ENCODE measurements around the gene TBC1D21. TPM values are rescaled to one million over a fixed set of nuclear protein-coding genes. Genes with fewer than 3 reads are reported as not detected.
A peak's percentile ranks its signal among the peaks of the same experiment; 100 is the strongest.

The TBC1D21 gene
- total RNA-seq, 6 donors from 2014 or later, result not detected

- 51 to 89% methylated on average over 1 to 3 of the region's 3 CpGs for WGBS, 2 donors
- Histone ChIP-seq H3K36me3 (no peaks in the 10 kb centered on the region), H3K27ac (no peak overlapping the region), H3K9me3 (no peaks in the 10 kb centered on the region), H3K4me3 (no peak overlapping the region), H3K4me1 (no peaks in the 10 kb centered on the region), H3K27me3 (no peaks in the 10 kb centered on the region)
- TF ChIP-seq POLR2A (IDR thresholded peaks at IDR 0.05) (no peak), EP300 (IDR thresholded peaks at IDR 0.05) (no peak), POLR2AphosphoS5 (IDR thresholded peaks at IDR 0.05) (no peak)
- ATAC-seq (ENCODE audit: low FRiP score in 2 of 2) (no peak), DNase-seq (no peak)
Measured at GRCh38 chr15:73884159-73884558, 10.8 kb downstream of the TBC1D21 start.

GRCh38 chr15:73885954-73886700 is 12.8 kb downstream of the TBC1D21 start:
- ATAC-seq (ENCODE audit: low FRiP score in 2 of 2) (no peak), DNase-seq (no peak)
- no peaks in the 10 kb centered on the region for H3K9me3 ChIP-seq
- H3K27ac ChIP-seq, result no peak overlapping the region
- no peaks in the 10 kb centered on the region for H3K36me3 ChIP-seq
- no peaks in the 10 kb centered on the region for H3K27me3 ChIP-seq
- no peak for TF ChIP-seq POLR2AphosphoS5 (IDR thresholded peaks at IDR 0.05)
- no peak for TF ChIP-seq CTCF (IDR thresholded peaks at IDR 0.05)
- no peak for TF ChIP-seq EP300 (IDR thresholded peaks at IDR 0.05)
- TF ChIP-seq POLR2A (IDR thresholded peaks at IDR 0.05), result no peak
- WGBS, 2 donors, result 77 to 88% methylated on average over 3 to 9 of the region's 9 CpGs
- no peaks in the 10 kb centered on the region for H3K4me1 ChIP-seq
- no peak overlapping the region for H3K4me3 ChIP-seq

- Histone ChIP-seq H3K27ac (no peak overlapping the region), H3K9me3 (no peaks in the 10 kb centered on the region), H3K4me3 (no peak overlapping the region), H3K4me1 (no peaks in the 10 kb centered on the region), H3K27me3 (no peaks in the 10 kb centered on the region), H3K36me3 (no peaks in the 10 kb centered on the region)
- no peak for ATAC-seq (ENCODE audit: low FRiP score in 2 of 2)
- DNase-seq, result peak in 1 of 2 donors; percentile 24
- TF ChIP-seq EP300 (IDR thresholded peaks at IDR 0.05) (no peak), CTCF (IDR thresholded peaks at IDR 0.05) (no peak), POLR2A (IDR thresholded peaks at IDR 0.05) (no peak), POLR2AphosphoS5 (IDR thresholded peaks at IDR 0.05) (no peak)
- 82 to 90% methylated on average over 2 to 5 of the region's 5 CpGs for WGBS, 2 donors
Measured at GRCh38 chr15:73886717-73887345, 13.5 kb downstream of the TBC1D21 start.

GRCh38 chr15:73887481-73887880 is 14.1 kb downstream of the TBC1D21 start:
- Histone ChIP-seq H3K36me3 (no peaks in the 10 kb centered on the region), H3K27me3 (no peaks in the 10 kb centered on the region), H3K9me3 (peaks cover 0 to 4% (median 0%) of the 10 kb centered on the region in 4 donors), H3K4me1 (no peaks in the 10 kb centered on the region), H3K4me3 (no peak overlapping the region), H3K27ac (no peak overlapping the region)
- ATAC-seq (ENCODE audit: low FRiP score in 2 of 2), result no peak
- 65 to 74% methylated on average over 3 to 7 of the region's 7 CpGs for WGBS, 2 donors
- TF ChIP-seq POLR2A (IDR thresholded peaks at IDR 0.05) (no peak), POLR2AphosphoS5 (IDR thresholded peaks at IDR 0.05) (no peak), EP300 (IDR thresholded peaks at IDR 0.05) (no peak), CTCF (IDR thresholded peaks at IDR 0.05) (no peak)
- DNase-seq, result peak in 1 of 2 donors; percentile 31

- no peak for ATAC-seq (ENCODE audit: low FRiP score in 2 of 2)
- WGBS, 2 donors, result 69 to 78% methylated on average over 10 of the region's 10 CpGs
- H3K4me1 ChIP-seq, result no peaks in the 10 kb centered on the region
Measured at GRCh38 chr15:73888224-73889041, 15.1 kb downstream of the TBC1D21 start.

More at GRCh38 chr15:73888224-73889041, 15.1 kb downstream of the TBC1D21 start:
- no peak for DNase-seq
- H3K27ac ChIP-seq, result no peak overlapping the region
- no peaks in the 10 kb centered on the region for H3K36me3 ChIP-seq
- no peaks in the 10 kb centered on the region for H3K27me3 ChIP-seq
- no peak for TF ChIP-seq POLR2A (IDR thresholded peaks at IDR 0.05)
- TF ChIP-seq CTCF (IDR thresholded peaks at IDR 0.05), result no peak
- TF ChIP-seq EP300 (IDR thresholded peaks at IDR 0.05), result no peak
- TF ChIP-seq POLR2AphosphoS5 (IDR thresholded peaks at IDR 0.05), result no peak
- peaks cover 0 to 5% (median 0%) of the 10 kb centered on the region in 4 donors for H3K9me3 ChIP-seq
- no peak overlapping the region for H3K4me3 ChIP-seq
